CD4-positive, alpha-beta T cell treated with Interleukin-12 subunit alpha and Interleukin-12 subunit beta, for 1 hour (primary cell): Measurements from ENCODE around the gene UPP1.
"Not testable (repeated sequence)": the region's sequence is repeated elsewhere in the genome, so short reads cannot be mapped to it uniquely, and the experiment has no call there.

Experiments
- DNase-seq: peaks from one replicate; pipeline ENCODE4 v3.0.0-alpha.2; 2020

UPP1 gene

DNA sequence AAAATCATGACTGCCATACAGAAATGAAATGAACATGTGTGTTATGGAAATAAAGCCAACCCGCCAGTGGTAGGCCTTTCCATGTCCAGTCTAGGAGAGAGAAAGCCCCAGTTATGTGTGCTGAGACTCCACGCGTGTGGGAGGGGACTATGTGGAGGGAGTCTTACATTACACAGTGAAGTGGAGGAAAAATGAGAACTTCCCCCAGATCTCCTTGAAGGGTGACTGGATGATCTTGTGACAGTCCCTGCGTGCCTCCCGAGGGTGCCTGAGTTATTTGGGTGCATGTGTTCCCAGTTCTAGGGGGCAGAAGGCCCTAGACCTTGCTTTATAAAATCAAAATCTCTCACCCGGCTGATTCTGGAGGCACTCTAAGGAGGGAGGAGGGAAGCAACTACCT, 24.2 kb downstream of the UPP1 start:
- DNase-seq, result no peak

DNA sequence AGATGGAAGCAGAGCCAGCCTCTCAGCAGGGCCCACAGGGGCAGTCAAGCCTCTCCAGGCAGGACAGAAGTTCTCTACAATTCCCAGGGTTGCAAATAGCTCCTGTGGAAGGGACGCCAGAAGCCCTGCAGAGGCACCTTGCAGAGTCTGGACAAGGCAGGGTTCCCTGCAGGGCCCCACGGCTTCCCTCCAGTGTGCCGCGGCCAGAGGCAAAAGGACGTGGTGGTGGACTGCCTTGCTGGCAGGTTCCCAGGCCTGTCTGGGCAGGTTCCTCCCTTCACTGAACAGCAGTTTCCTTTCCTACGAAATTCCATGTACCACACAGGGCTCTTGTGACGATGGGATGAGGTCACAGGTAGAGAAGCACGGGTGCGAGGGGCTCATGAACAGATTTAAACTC, 25.1 kb downstream of the UPP1 start:
- DNase-seq, result no peak

DNA sequence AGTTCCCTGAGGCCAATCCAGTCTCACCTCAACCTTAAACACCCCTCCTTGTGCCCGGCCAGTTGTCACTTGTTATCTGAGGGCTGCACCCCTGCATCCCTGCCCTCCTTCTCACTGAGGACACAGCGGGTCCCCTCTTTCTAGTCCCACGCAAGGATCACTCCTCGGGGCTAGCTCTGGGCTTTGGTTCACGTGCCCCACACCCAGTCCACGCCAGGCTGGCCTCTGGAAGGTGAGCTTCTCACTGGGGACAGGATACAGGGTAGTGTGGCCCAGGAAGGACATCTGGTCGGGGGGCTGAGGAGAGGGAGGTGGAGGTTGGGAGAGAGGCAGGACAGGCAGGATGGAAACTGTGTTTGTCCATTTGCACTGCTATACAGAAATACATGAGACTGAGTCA, 25.5 kb downstream of the UPP1 start:
- DNase-seq, result no peak

DNA sequence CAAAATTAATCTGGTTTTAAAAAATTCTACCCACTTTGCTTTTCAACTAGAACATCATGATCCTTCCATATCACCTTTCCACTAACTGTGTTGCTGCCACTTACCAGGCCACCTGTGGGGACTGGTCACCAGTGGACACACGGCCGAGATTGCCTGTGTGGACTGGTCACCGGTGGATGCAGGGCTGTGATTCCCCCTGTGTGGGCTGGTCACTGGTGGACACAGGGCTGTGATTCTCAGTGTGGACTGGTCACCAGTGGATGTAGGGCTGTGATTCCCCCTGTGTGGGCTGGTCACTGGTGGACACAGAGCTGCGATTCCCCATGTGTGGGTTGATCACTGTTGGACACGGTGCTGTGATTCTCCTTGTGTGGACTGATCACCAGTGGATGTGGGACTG, 27.0 kb downstream of the UPP1 start:
- DNase-seq, result no peak

DNA sequence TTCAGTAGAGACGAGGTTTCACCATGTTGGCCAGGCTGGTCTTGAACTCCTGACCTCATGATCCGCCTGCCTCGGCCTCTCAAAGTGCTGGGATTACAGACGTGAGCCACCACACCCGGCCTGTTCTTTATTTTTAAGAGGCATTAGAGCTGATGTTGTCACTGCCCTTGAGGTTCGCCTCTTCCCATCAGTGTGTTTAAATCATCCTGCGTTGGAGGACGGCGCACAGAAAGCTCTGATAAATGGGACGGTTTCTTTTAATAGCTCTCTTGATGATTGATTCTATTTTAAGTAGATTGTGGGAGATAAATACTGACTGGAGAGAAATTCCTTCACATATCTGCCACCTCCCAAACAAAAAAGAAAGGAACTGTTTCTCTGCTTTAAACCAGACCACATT, 29.0 kb downstream of the UPP1 start:
- no peak for DNase-seq

DNA sequence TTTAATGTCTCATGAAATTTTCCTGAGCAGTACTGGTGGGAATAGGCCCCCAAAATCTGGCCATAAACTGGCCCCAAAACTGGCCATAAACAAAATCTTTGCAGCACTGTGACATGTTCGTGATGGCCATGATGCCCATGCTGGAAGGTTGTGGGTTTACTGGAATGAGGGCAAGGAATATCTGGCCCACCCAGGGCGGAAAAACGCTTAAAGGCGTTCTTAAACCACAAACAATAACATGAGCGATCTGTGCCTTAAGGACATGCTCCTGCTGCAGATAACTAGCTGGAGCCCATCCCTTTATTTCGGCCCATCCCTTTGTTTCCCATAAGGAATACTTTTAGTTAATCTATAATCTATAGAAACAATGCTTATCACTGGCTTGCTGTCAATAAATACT, 31.5 kb downstream of the UPP1 start:
- DNase-seq, result not testable (repeated sequence)

DNA sequence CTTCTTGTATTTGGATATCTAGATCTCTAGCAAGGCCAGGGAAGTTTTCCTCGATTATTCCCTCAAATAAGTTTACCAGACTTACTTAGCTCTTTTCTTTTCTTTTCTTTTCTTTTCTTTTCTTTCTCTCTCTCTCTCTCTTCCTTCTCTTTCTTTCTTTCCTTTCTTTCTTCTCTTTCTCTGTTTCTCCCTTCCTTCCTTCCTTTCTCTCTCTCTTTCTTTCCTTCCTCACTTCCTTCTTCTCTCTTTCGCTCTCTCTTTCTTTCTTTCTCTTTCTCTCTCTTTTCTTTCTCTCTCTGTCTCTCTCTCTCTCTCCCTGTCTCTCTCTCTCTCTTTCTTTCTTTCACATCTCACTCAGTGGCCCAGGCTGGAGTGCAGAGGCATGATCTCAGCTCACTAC, 37.0 kb downstream of the UPP1 start:
- DNase-seq, result no peak

DNA sequence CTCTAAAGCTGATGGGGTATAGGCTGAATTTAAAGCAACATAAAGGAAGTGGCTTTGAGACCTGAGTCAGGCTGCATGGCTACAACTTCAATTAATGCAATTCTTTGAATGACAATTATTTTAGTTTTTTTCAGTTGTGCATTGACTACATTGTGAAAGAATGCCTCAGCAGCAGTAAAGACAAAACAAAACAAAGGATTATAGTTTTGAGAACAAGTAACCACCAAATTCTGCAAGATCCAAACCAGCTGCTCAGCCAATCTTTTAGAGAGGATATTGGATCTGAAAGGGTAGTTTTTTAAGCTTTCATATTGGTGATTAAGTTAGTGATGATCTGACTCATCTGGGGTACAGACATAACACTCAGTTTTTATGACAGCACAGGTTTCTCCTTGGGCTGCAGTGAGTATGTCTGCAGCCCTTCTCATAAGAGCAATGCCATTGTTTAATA, 41.6 kb downstream of the UPP1 start:
- DNase-seq, result no peak

DNA sequence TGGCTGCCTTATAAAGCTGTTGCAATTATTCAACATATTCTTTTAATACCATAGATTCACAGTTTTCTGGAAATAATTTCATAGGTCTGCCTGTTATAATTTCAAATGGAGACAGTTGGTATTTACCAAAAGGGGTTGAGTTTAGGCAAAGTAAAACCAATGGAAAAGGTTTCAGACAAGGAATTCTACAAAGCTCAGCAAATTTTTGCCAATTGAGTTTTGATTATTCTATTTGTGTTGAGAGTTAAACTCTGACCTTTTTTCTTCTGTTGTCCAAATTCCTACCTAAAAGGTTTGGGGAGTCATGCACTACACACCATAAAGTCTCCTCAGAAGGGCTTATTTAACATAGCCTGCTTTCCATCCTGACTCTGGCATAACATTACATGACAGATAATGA, 43.7 kb downstream of the UPP1 start:
- DNase-seq, result no peak

DNA sequence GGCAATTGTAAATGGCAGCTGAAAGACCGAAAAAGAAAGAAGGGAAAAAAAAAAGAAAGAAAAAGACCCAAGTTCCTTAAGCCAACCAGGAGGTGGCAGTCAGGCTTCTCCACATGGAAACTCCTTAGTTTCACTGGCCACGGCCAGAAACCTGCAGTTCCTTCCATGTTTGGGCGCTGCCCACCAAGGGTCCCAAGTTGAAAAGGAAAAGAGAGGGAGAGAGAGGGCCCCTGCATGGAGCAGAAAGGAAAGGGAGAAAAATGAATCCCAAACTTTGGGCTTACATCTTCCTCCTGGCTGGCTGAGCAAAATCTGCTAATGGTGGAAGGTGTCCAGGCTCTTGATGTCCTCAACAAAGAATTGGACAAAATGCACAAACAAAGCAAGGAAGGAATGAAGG, 50.4 kb downstream of the UPP1 start:
- DNase-seq, result no peak

DNA sequence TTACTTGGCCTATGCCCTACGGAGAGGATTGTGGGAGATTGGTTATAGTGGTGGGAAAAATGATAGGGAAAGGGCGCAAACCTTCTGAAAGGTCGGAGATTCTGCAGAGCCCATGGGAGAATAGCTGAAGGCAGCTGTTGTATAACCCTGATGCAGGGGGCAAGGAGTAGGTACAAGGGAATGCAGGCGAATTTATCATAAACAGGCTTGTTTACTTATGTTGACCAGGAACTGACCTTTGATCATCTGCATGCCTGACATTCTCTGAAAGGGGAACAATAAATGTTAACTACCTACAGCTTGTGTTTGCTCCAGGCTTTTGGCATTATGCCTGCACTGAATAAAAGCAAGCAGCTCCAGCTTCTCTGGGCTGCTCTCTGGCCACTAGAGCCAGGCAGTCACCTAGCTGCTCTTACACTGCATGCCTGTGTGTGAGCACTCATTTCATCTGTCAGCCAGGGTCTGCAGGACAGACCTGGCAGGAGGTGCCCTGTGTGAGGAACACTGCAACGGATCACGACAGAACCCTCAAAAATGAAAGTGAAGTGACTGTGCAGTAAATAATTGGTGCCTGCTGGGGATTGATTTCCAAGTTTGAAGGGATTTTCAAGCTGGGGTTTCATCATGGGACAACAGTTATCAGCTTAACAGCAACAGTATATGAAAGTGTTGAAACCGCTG, 51.1 kb downstream of the UPP1 start:
- no peak for DNase-seq

DNA sequence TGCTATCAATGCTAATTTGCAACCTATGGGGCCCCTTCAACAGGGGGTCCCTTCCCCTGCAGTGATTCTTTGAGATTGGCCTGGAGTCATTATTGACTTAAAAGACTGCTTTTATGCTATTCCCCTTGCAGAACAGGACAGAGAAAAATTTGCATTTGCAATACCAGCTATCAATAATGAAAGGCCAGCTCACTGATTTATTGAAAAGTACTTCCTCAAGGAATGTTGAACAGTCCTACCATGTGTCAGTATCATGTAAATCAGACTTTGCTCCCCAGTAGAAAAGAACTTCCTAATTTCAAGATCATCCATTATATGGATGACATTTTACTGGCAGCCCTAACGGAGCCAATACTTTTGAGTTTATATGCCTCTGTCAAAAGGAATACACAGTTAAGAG, 52.5 kb downstream of the UPP1 start:
- no peak for DNase-seq

DNA sequence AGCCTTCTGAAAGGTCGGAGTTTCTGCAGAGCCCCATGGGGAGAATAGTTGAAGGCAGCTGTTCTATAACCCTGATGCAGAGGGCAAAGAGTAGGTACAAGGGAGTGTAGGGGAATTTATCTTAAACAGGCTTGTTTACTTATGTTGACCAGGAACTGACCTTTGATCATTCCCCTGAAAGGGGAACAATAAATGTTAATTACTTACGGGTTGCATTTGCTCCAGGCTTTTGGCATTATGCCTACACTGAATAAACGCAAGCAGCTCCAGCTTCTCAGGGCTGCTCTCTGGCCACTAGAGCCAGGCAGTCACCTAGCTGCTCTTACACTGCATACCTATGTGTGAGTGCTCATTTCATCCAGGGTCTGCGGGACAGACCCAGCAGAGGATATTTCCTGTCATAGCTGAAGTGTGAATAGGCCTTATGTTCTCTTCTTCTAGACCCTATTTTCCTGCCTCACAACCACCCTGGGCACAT, 55.3 kb downstream of the UPP1 start:
- DNase-seq, result no peak

DNA sequence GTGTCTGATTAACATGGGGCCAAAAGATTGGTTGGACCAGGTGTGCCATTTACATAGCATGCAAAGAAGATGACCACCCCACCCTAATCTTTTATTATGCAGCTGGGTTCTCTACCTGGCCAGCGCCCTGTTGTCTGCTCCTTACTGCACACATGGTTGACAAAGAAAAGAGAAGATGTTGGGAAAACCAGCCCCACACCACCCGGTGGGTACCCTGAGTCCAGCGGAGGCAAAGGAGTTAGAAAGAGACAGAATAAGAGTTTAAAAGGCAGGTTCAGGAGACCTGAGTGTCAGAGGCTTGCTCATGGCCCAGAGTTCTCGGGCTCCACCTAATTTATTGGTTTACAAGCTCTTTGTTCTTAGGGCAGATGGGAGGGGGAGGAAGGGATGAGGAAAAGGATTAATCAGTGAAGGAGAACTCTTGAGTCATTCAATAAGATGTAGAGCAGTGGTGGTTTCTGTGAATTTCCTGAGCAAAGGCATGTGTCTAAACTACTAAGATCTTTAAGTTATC, 58.1 kb downstream of the UPP1 start:
- DNase-seq, result no peak

DNA sequence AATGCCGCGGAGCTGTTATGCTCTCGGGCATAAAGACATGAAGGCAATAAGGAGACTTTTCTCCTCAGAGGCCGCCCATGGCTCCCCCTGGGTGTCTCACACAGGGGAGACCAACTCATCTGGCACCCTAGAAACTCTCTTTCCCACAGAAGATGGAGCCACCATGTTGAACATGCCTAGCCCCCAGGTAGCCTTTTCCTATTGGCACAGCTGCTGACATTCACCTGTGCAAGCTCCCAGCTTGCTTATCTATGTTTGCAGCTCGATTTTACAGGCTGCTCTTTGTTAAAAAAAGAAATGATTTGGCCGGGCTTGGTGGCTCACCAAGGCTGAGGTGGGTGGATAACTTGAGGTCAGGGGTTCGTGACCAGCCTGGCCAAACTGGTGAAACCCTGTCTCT, 58.6 kb downstream of the UPP1 start:
- not testable (repeated sequence) for DNase-seq

DNA sequence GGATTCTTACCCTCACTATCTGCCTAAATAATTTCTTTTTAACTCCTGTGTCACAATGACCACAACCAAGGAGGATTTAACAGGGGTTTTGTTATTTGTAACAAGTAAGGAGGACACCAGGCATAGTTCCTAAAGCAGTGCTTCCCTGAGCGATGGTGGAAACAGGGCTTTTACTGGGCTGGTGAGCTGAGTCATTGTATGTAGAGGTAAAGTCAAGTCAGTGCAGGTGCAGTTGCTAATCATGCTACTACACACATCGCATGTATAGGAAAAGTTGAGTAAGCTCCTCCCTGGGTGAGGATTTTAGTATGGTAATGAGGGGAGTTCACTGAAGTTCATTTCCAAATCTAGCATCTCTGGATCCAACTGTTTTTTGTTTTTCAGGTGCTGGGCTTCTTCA, 59.2 kb downstream of the UPP1 start:
- DNase-seq, result no peak

DNA sequence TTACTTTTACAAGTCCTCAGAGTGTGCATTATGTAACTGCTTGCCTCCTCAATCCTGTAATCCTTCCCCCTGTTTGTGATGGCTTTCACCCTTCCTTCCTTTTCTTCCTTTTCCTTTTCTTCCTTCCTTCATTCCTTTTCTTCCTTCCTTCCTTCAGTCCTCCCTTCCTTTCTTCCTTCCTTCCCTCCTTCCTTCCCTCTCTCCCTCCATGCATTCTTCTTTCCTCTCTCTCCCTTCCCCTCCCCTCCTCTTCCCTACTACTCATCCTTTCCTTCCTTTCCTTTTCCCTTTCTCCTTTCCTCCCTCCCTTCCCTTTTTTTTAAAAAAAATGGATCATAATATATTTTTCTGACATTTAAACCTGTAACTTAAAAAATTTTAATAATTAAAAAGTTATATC, 60.0 kb downstream of the UPP1 start:
- no peak for DNase-seq

DNA sequence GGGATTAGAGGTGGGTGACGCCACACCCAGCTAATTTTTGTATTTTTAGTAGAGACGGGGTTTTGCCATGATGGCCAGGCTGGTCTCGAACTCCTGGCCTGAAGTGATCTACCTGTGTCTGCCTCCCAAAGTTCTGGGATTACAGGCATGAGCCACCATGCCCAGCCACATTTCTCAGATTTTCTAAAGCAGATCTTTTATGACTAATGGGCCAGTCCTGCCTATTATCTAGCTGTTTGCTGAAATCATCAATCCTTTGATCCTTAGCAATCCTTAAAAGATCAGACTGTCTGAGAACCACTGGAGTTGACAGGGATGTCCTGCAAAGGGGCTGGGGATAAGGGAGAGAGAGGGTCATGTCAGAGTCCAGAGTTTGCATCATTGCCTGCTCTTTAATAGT, 61.0 kb downstream of the UPP1 start:
- no peak for DNase-seq

DNA sequence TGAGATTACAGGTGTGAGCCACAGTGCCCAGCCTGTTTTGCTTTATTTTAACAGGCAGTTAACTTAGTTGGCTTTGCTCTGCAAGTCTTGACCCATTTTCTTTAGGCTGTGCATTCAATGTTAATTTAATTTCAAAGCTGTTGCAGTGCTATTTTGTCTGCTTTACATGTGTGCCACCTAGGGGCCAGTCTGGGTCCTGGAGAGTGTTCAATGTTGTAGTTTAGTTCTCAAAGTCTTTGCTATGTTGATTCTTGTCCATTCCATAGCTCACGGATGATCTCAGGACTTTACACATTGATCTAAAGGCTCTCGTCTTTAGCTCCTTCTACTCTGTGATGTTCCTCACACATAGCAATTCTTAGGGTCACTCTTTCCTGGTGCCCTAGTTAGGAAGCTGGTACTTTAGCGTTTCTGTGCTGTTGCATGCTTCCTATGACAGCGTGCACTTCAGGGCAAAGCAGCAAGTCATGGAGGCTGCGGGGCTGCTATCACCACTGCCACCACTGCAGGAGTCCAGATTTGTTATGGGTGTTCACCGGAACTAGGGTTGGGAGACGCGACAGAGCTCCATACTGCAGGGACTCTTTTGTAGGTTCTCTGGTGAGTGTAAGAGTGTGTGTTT, 65.8 kb downstream of the UPP1 start:
- DNase-seq, result peak; percentile 46
